ENCODE results near the gene MT1F.
"Not testable (repeated sequence)": the region's sequence is repeated elsewhere in the genome, so short reads cannot be mapped to it uniquely, and the experiment has no call there.

Gene MT1F

DNA sequence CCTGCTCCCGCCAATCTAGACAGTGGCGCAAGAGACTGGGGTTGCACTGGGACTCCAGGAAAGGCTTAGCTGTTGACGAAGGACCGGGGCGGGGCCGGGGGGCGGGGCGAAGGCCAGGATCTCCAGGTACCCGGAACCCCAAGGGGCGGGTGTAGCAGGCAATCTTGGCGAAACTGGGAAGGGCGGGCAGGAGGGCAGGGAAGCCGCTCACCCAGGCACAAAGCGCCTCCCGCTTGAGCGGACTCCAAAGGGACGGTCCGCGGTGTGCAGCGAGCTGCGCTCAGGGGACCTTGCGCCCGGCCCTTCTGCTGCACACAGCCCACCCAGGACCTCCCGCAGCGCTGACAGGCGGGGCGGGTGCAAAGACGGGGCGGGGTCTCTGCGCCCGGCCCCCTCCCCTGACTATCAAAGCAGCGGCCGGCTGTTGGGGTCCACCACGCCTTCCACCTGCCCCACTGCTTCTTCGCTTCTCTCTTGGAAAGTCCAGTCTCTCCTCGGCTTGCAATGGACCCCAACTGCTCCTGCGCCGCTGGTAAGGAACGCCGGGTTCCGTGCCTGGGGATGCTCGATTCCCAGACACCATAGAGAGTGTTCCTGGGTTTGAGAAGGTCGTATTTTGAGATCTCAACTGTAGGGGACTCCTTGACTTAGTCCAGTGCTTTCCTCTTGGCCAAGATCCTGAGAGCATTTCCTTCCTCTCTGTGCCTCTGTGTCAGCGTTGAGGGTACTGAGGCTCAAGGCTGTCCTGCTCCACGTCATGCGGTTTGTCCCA lies at the start of gene MT1F:
TSS of gene MT1F (plus strand) at position 405 of the 772 bp plus-strand sequence. CDS start at position 505, 100 bp downstream.
- no peak for FAIRE-seq

DNA sequence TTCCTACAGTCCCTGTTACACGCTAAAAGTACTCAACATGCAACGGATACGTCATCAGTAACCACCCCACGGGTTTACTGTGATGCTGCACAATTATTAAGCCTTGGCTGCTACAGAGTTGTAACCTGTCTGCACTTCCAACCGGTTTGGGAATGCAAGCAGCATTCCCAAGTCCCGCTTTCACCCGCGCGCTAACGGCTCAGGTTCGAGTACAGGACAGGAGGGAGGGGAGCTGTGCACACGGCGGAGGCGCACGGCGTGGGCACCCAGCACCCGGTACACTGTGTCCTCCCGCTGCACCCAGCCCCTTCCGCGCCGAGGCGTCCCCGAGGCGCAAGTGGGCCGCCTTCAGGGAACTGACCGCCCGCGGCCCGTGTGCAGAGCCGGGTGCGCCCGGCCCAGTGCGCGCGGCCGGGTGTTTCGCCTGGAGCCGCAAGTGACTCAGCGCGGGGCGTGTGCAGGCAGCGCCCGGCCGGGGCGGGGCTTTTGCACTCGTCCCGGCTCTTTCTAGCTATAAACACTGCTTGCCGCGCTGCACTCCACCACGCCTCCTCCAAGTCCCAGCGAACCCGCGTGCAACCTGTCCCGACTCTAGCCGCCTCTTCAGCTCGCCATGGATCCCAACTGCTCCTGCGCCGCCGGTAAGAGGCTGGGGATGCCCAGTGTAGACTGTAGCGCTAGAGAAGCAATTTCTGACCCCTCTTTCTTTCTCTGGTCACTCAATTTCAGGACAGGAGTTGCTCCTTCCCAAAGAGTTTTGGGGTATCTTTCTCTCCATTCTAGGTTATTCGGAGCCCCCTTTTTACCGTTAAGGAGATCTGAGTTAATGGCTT lies 49.5 kb upstream of the MT1F start, which contains the start of gene MT2A:
TSS of gene MT2A (plus strand) at position 542 of the 833 bp plus-strand sequence. CDS start at position 614, 72 bp downstream.
- no peak for FAIRE-seq

DNA sequence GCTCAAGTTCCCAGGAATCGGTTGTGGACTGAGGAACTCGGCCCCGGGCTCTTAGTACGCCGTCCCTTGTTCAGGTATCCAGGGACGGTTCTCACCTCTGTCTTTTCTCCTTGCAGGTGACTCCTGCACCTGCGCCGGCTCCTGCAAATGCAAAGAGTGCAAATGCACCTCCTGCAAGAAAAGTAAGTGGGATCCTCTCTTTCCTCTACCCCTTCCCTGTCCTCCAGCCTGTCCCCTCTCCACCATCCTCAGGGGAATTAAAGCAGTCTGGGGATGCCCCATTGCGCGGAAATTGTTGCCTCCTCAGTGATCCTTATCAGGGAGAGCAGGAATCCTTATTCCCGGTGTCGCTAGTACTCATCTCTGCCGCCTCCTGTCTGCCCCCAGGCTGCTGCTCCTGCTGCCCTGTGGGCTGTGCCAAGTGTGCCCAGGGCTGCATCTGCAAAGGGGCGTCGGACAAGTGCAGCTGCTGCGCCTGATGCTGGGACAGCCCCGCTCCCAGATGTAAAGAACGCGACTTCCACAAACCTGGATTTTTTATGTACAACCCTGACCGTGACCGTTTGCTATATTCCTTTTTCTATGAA lies 48.8 kb upstream of the MT1F start:
- FAIRE-seq, result no peak

DNA sequence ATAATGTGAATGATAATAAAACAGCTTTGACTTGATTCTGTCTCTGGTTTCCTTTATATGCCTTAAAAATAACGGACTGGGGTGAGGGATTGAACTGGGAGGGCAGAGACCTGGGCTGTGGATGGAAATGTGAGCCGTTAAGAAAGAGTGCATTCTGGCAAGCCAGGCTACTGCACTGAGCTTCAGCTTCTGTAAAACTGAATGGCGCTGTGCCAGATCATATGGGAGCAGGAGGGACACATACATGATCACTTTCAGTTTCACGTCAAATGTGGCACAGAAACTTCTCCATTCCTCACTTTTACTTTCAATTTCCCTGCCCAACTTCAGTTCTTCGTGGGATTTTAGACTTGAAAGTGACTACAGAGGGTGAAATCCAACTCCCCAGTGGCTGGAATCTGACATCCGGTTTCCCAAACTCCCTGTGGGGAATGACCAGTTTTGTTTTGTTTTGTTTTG lies 48.3 kb upstream of the MT1F start:
- no peak for FAIRE-seq

DNA sequence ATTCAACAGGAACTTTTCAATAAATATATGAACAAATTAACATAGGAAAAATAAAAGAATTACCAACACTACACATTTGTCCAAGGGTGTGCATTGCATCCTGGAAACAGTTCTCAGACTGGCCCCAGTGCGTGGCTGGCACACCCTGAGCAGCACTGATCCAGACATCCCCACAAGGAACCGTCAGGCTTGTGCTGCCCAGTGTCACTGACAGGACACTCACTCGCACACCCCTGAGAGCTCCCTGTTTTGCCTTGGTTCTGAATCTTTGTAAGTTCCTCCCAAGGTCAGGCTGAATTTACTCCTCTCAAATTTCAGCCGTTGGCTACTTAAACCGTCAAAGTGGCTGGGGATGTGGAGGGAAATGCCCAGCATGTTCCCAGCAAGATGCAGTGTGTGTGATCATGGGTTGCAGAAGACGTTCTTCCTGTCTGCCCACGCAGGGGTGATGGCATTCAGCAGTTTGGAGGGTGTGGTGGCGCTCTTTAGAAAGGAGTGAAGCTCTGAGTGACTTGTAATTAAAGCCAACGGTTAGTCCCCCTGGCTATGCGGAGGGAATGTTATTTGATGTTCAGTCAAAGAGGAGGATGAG lies 47.6 kb upstream of the MT1F start:
- FAIRE-seq, result no peak

- FAIRE-seq, result no peak
Measured at GRCh38 chr16:56610609-56611111, 47.1 kb upstream of the MT1F start.

DNA sequence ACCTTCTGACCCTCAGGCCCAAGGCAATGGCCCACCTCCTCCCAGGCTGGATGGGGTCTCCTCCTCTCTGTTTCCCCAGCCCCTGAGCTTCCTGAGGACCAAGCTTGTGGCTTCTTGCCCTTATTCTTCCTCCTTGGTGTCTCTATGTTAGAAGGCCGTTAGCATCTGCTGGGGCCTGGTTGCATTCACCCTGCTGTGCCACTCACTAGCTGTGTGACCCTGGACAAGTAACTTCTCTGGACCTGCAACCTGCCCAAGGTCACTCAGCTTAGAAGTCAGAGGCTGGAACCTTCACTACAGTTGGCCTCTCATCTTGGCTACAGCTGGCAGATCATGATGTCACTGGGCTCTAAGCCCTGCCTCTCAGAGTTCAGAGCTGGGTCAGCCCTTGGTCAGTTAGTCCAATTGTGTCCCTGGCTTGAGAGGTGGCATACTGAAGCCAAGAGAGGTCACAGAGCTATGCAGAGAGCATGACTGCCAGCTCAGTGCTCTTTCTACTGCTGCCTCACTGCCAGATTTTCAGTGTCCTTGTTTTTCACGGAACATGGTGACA lies 46.4 kb upstream of the MT1F start:
- no peak for FAIRE-seq

DNA sequence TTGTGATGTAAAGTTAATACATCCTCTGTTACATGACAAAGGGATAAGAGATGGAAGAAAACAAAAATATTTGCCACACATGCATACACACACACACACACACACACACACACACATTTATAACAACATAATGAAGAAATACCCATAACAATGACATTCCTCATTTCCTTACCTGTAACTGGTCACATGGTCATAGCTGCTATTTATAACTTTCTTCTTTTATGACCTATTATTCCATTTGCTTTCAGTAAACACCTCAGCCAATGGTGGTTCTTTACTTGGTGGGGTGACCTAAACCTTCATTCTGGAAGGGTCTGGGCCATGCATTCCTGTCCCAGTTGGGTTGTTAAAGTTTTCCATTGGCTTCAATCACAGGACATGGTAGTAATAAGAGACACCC lies 44.1 kb upstream of the MT1F start:
- FAIRE-seq, result no peak

- no peak for FAIRE-seq
Measured at GRCh38 chr16:56614549-56614991, 43.2 kb upstream of the MT1F start.

- FAIRE-seq, result no peak
Measured at GRCh38 chr16:56615353-56615752, 42.4 kb upstream of the MT1F start.

- FAIRE-seq, result no peak
Measured at GRCh38 chr16:56616608-56617211, 41.0 kb upstream of the MT1F start.

DNA sequence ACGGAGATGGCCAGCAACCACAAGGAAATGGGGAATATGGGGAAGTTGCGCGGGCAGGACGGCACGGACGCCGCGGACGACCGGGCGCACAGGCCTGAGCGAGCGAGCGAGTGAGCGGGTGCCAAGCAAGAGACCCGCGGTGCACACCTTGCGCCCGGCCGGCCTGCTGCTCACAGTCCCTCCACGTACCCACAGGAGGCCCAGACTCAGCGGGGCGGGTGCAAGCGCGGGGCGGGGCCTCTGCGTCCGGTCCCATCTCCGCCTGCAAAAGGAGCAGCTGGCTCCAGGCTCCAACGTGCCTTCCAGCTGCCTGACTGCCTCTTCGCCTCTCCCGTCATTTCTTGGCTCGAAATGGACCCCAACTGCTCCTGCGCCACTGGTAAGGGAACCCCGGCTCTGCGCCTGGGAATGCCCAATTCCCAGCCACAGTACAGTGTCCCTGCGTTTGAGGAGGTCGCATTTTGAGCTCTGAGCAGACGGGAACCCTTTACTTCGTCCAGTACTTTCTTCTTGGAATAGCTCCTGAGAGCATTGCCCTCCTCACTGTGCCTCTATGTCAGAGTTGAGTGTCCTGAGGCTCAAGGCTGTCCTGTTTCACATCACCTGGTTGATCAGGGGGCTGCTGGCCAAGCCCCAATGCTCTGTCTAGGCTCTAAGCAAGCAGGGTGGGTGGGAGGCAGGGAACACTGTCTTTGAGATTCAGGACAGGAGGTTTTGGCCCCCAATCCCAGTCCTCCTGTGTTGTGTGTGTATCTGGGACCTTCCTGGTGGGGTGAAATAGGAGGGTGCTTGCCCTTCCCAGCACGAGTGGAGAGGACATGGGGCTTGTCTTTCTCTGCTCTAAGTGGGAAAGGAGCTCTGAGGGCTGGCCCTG lies 40.3 kb upstream of the MT1F start:
- FAIRE-seq, result no peak

DNA sequence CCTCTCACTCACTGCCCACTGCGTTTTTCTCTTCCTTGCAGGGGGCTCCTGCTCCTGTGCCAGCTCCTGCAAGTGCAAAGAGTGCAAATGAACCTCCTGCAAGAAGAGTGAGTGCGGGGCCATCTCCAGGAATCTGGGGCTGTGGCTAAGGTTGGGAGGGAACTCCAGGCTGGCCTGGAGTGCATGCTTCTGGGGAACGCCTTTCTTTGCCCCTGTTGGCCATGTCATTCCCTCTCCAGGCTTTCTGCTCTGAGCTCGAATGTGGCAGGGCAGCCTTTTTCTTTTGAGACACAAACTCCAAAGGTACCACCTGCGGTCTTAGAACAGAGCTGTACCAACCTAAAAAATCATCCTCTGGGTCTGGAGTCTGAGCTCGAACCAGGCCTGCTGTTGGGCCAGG lies 39.6 kb upstream of the MT1F start:
- no peak for FAIRE-seq

DNA sequence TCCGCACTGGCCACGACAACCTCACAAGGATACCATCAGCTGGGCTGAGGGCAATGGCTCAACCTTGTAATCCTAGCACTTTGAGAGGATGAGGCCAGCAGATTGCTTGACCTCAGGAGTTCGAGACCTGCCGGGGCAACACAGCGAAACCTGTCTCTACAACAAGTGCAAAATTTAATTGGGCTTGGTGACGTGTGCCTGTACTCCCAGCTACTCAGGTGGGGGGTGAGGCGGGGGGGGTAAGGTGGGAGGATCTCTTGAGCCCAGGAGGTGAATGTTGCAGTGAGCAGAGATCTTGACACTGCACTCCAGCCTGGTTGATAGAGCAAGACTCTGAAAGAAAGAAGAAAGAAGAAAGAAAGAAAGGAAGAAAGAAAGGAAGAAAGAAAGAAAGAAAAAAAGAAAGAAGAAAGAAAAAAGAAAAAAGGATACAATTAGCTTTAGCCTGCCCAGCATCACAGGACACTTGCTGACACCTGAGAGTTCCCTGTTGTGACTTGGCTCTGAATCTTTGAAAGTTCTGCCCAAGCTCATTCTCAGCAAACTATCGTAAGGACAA lies 37.3 kb upstream of the MT1F start:
- FAIRE-seq, result no peak

DNA sequence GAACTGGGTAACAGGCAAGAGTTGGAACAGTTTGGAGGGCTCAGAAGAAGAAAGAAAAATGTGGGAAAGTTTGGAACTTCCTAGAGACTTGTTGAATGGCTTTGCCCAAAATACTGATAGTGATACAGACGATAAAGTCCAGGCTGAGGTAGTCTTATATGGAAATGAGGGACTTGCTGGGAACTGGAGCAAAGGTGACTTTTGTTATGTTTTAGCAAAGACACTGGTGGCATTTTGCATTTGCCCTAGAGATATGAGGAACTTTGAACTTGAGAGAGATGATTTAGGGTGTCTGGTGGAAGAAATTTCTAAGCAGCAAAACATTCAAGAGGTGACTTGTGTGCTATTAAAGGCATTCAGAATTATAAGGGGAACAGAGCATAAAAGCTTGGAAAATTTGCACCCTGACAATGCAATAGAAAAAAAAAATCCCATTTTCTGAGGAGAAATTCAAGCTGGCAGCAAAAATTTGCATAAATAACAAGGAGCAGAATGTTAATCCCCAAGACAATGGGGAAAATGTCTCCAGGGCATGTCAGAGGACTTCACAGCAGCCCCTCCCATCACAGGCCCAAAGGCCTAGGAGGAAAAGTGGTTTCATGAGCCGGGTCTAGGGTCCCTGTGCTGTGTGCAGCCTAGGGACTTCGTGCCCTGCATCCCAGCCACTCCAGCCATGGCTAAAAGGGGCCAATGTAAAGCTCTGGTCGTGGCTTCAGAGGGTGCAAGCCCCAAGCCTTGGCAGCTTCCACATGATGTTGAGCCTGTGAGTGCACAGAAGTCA lies 35.9 kb upstream of the MT1F start:
- FAIRE-seq, result not testable (repeated sequence)

GRCh38 chr16:56623184-56623583 lies 34.6 kb upstream of the MT1F start:
- FAIRE-seq, result not testable (repeated sequence)

GRCh38 chr16:56623637-56624036 lies 34.1 kb upstream of the MT1F start:
- FAIRE-seq, result no peak

DNA sequence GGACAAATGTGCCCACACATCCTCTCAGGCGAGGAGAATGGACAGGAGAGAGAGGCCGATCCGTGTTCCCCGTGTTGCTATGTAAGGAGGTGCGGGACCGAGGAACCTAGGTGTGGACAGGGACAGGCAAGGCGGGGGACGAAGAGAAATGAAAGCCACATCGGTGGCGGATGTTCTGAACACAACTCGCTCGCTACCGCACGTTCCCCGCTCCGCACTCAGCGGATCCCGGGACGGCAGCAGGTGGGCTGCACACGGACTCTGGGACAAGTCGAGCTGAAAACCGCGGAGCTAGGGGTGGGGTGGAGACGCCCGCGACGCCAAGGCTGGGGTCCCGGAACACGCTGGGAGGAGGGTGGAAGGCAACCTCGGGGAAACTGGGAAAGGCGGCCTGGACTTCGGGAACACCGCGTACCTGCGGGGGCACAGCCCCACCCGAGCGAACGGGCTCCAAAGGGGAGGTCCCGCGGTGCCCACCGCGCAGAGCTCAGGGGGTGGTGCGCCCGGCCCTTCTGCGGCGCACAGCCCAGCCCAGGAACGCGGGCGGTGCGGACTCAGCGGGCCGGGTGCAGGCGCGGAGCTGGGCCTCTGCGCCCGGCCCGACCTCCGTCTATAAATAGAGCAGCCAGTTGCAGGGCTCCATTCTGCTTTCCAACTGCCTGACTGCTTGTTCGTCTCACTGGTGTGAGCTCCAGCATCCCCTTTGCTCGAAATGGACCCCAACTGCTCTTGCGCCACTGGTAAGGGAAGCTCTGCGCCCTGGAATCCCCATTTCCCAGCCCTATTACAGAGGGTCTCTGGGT lies 32.4 kb upstream of the MT1F start, which contains the start of gene MT1E:
TSS of gene MT1E (plus strand) at position 642 of the 803 bp plus-strand sequence. CDS start at position 713, 71 bp downstream.
- no peak for FAIRE-seq

All from G401.6 (cell line).